Esophagus squamous epithelium (tissue), 5 donors: ENCODE measurements around the gene MUC5AC. TPM values are rescaled to one million over a fixed set of nuclear protein-coding genes. Genes with fewer than 3 reads are reported as not detected.

ENCODE experiments used
- DNase-seq: peaks from one replicate; lab custom pipeline; 2025; lab: John Stamatoyannopoulos, UW
- H3K27ac ChIP-seq, 4 donors: fragments of 200-600 bp; sonication (generic); one replicate each; pipeline ENCODE4 v1.5.1; 2016 to 2019; ENCODE audit warnings: mild to moderate bottlenecking in 1 of 4
- H3K27me3 ChIP-seq, 4 donors: fragments of 200-600 bp; sonication (generic); 1 replicate in 3 of 4; 2 replicates in 1 of 4; pipeline versions ENCODE4 v1.5.1 to v1.6.0; 2017 to 2021; ENCODE audit warnings: antibody characterized with exemption in 1 of 4
- H3K36me3 ChIP-seq, 3 donors: fragments of 200-600 bp; sonication (generic); one replicate each; pipeline ENCODE4 v1.5.1; 2016 to 2019
- H3K4me1 ChIP-seq, 3 donors: fragments of 200-600 bp; sonication (generic); one replicate each; pipeline ENCODE4 v1.5.1; 2017 to 2019
- H3K4me3 ChIP-seq, 4 donors: fragments of 200-600 bp; sonication (generic); 1 replicate in 3 of 4; 2 replicates in 1 of 4; pipeline ENCODE4 v1.5.1; 2016 to 2019; ENCODE audit warnings: mild to moderate bottlenecking in 2 of 4, moderate library complexity in 1 of 4
- H3K9me3 ChIP-seq, 3 donors: fragments of 200-600 bp; sonication (generic); one replicate each; pipeline ENCODE4 v1.5.1; 2016 to 2019
- POLR2A ChIP-seq, 4 donors: fragments of 450-650 bp; IDR thresholded peaks; one replicate each; pipeline ENCODE4 v1.6.1; 2017; ENCODE audit warnings: antibody characterized with exemption in 4 of 4, mild to moderate bottlenecking in 4 of 4, moderate library complexity in 3 of 4
- WGBS, 2 donors: methylation state at CpG; one replicate each; pipeline ENCODE4 v1.1.5; 2018; 5-methylcytosine and 5-hydroxymethylcytosine counted together
- intact Hi-C: fragments of 100-400 bp; cut with DNase I; formaldehyde crosslinking; loops from one replicate; pipeline ENCODE4 v1.15.0; 2022
- total RNA-seq, 4 donors: library from RNA; depleted of rRNA; stranded (reverse); fragments of >200 nt; gene quantifications; one replicate each; pipeline ENCODE4 v1.1.0, GENCODE V29; 2016
- TF ChIP-seq, protein P1 (sequence below), 6 experiments: fragments of 450-650 bp in 4 of 6; fragments of 200-600 bp in 2 of 6; sonication (generic) in 2 of 6; IDR thresholded peaks; one replicate each; pipeline ENCODE4 v1.5.1; 2016 to 2019; ENCODE audit warnings: antibody characterized with exemption in 6 of 6, mild to moderate bottlenecking in 4 of 6, moderate library complexity in 4 of 6
- donor health status: DM: yes; HTN: yes; CAD: no.

MUC5AC gene
- total RNA-seq, 4 donors from 2014 or later, result under 0.01 to 1.5 TPM; not detected in 2

DNA sequence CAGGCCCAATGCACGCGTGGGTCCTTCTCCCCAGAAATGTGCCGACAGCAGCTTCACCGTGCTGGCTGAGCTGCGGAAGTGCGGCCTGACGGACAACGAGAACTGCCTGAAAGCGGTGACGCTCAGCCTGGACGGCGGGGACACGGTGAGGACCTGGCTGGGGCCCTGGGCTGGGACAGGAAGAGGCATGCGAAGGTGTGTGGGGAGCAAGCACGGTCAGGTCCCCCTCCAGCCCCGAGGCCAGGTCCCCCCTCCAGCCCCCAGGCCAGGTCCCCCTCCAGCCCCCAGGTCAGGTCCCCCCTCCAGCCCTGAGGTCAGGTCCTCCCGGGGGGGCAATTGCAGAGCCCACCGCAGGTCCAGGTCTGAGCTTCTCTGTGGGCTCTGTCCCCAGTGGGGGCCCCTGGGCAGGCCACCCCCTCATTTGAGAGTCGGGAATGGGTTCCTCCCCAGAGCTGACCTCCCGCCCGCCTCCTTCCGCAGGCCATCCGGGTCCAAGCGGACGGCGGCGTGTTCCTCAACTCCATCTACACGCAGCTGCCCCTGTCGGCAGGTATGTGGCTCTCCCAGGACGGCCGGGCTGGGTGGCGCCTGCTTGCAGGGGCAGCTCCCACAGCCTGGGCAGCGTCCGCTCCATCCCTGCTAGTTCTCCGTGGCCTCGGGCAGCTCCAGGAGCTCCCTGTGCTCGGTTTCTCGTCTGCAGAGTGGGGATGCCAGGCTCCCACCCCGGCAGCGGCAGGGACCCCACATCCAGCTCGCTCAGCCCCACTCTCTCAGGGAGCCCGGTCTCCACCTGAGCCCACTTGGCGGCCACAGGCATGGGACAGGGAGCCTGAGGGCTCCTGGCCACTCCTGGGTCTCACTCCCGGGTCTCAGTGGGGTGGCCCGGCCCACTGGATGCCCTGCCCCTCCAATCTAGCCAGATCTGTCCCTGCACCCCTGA is 73.0 kb downstream of the MUC5AC start:
- WGBS, 2 donors, result 59 to 74% methylated on average over 9 to 12 of the region's 45 CpGs
- H3K27ac ChIP-seq, result no peak overlapping the region
- TF ChIP-seq, protein P1, sequence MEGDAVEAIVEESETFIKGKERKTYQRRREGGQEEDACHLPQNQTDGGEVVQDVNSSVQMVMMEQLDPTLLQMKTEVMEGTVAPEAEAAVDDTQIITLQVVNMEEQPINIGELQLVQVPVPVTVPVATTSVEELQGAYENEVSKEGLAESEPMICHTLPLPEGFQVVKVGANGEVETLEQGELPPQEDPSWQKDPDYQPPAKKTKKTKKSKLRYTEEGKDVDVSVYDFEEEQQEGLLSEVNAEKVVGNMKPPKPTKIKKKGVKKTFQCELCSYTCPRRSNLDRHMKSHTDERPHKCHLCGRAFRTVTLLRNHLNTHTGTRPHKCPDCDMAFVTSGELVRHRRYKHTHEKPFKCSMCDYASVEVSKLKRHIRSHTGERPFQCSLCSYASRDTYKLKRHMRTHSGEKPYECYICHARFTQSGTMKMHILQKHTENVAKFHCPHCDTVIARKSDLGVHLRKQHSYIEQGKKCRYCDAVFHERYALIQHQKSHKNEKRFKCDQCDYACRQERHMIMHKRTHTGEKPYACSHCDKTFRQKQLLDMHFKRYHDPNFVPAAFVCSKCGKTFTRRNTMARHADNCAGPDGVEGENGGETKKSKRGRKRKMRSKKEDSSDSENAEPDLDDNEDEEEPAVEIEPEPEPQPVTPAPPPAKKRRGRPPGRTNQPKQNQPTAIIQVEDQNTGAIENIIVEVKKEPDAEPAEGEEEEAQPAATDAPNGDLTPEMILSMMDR (IDR thresholded peaks at IDR 0.05), result no peak
- no peak for TF ChIP-seq POLR2A (IDR thresholded peaks at IDR 0.05)
- H3K4me1 ChIP-seq, result peaks cover 0 to 26% (median 0%) of the 10 kb centered on the region in 3 donors
- H3K27me3 ChIP-seq, result peaks cover 0 to 84% (median 0%) of the 10 kb centered on the region in 4 donors
- no peak overlapping the region for H3K4me3 ChIP-seq
- H3K36me3 ChIP-seq, result no peaks in the 10 kb centered on the region
- no peak for DNase-seq
- no peaks in the 10 kb centered on the region for H3K9me3 ChIP-seq
- intact Hi-C loops, result no loop called here

DNA sequence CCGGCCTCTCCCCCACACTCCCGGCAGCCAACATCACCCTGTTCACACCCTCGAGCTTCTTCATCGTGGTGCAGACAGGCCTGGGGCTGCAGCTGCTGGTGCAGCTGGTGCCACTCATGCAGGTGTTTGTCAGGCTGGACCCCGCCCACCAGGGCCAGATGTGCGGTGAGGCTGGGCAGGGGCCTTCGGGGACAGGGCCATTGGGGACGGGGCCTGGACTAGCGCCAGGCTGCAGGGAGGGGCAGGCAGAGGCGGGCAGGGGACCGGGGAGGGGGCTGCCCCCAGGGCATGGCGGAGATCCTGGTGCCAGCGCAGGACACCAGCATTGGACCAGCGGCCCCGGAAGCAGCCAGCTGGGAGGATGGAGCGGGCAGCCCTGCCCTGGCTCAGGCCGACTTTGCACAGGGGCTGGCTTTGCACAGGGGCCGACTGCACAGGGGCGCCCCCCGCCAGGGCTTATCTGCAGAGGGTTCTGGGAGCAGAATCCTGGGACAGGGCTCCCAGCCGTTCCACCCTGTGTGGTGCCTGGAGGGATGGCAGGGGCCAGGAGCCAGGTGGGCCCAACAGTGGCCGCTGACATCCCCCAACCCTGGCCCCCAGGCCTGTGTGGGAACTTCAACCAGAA is 73.8 kb downstream of the MUC5AC start:
- TF ChIP-seq, protein P1 (IDR thresholded peaks at IDR 0.05), result no peak
- TF ChIP-seq POLR2A (IDR thresholded peaks at IDR 0.05), result no peak
- H3K36me3 ChIP-seq, result no peaks in the 10 kb centered on the region
- H3K27me3 ChIP-seq, result peaks cover 0 to 76% (median 0%) of the 10 kb centered on the region in 4 donors
- H3K4me1 ChIP-seq, result peaks cover 0 to 26% (median 0%) of the 10 kb centered on the region in 3 donors
- intact Hi-C loops, result no loop called here
- DNase-seq, result no peak
- 10% methylated on average over 2 of the region's 22 CpGs; no CpG with 5 or more reads in 1 of the 2 donors for WGBS, 2 donors
- H3K9me3 ChIP-seq, result no peaks in the 10 kb centered on the region
- no peak overlapping the region for H3K4me3 ChIP-seq
- H3K27ac ChIP-seq, result no peak overlapping the region

DNA sequence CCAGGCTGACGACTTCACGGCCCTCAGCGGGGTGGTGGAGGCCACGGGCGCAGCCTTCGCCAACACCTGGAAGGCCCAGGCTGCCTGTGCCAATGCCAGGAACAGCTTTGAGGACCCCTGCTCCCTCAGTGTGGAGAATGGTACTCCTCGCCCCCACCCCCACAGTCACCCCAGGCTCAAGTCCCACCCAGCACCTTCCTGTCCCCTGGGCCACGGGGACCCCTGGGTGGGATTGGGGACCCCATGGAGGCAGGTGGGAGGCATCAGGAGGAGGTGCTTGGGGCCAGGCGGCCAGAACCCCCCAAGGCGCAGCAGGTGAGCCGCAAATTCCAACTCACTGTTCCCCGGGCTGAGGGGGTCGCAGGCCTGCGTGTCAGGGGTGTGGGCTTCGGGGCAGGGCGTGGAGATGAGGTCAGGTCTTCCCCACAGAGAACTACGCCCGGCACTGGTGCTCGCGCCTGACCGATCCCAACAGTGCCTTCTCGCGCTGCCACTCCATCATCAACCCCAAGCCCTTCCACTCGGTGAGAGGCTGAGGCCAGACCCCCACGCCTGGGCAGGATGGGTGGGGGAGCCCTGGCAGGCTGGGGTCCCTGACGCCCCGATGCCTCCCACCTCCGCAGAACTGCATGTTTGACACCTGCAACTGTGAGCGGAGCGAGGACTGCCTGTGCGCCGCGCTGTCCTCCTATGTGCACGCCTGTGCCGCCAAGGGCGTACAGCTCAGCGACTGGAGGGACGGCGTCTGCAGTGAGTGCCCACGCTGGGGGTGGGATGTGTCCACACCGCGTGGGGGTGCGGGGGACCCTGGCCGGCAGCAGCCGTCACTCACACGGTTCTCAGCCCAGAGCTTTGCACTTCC is 74.5 kb downstream of the MUC5AC start:
- Histone ChIP-seq H3K4me1 (peaks cover 0 to 26% (median 0%) of the 10 kb centered on the region in 3 donors), H3K4me3 (no peak overlapping the region), H3K27me3 (peaks cover 0 to 68% (median 0%) of the 10 kb centered on the region in 4 donors), H3K27ac (no peak overlapping the region), H3K36me3 (no peaks in the 10 kb centered on the region), H3K9me3 (no peaks in the 10 kb centered on the region)
- intact Hi-C loops, result no loop called here
- WGBS, 2 donors, result no CpG with 5 or more reads among the region's 46 CpGs
- DNase-seq, result no peak
- no peak for TF ChIP-seq POLR2A (IDR thresholded peaks at IDR 0.05)
- TF ChIP-seq, protein P1 (IDR thresholded peaks at IDR 0.05), result no peak

DNA sequence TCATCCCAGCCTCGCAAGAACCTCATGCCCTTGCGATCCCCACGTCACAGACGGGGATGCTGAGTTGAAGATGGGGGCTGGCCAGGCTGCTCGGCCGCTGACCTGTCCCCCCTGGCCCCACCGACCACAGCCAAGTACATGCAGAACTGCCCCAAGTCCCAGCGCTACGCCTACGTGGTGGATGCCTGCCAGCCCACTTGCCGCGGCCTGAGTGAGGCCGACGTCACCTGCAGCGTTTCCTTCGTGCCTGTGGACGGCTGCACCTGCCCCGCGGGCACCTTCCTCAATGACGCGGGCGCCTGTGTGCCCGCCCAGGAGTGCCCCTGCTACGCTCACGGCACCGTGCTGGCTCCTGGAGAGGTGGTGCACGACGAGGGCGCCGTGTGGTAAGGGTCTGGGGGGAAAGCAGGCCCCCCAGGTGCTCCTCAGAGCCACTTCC is 75.1 kb downstream of the MUC5AC start:
- H3K27me3 ChIP-seq, result peaks cover 0 to 62% (median 0%) of the 10 kb centered on the region in 4 donors
- H3K27ac ChIP-seq, result no peak overlapping the region
- no peak overlapping the region for H3K4me3 ChIP-seq
- H3K36me3 ChIP-seq, result no peaks in the 10 kb centered on the region
- no peak for DNase-seq
- no peaks in the 10 kb centered on the region for H3K9me3 ChIP-seq
- H3K4me1 ChIP-seq, result peaks cover 0 to 26% (median 0%) of the 10 kb centered on the region in 3 donors
- TF ChIP-seq, protein P1 (IDR thresholded peaks at IDR 0.05), result no peak
- TF ChIP-seq POLR2A (IDR thresholded peaks at IDR 0.05), result no peak
- WGBS, 2 donors, result 30% methylated on average over 9 of the region's 30 CpGs; no CpG with 5 or more reads in 1 of the 2 donors
- intact Hi-C loops, result no loop called here
